Midbrain (tissue), 1 donor: ENCODE measurements around the gene CRB3.
A peak's percentile ranks its signal among the peaks of the same experiment; 100 is the strongest.
"Not testable (repeated sequence)": the region's sequence is repeated elsewhere in the genome, so short reads cannot be mapped to it uniquely, and the experiment has no call there.

Experiments
- DNase-seq: peaks from one replicate; lab custom pipeline; 2025; lab: John Stamatoyannopoulos, UW

Gene CRB3, protein sequence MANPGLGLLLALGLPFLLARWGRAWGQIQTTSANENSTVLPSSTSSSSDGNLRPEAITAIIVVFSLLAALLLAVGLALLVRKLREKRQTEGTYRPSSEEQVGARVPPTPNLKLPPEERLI

DNA sequence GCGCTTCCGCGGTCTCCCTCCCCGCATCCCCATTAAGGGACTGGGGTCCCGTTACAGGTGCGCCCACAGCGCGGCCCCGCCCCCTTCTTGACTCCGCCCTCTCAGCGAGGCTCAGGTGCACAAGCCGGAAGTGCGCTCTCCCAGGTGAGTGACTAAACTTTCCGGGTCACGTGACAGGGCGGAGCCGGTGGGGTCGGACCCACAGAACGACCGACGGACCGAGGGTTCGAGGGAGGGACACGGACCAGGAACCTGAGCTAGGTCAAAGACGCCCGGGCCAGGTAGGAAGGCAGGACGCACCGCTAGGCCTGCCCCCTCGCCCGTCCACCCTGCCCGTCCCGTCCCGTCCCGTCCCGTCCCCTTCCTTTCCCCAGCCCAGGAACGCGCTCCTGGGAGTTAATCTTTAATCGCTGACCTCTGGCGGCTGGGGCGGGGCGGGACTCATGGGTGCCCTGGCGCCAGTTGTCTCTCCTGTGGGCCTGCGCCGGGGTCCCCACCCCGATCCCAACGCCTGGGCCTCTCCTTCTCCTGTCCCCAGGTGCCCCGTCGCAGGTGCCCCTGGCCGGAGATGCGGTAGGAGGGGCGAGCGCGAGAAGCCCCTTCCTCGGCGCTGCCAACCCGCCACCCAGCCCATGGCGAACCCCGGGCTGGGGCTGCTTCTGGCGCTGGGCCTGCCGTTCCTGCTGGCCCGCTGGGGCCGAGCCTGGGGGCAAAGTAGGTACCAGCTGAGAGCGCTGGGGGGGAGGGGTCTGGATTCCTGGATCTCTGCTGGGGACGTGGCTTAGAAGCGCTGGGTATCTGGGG is at the start of gene CRB3:
CRB3 (plus strand) TSS at position 202 of the 804 bp plus-strand sequence; CDS start at position 633, 431 bp downstream.
- DNase-seq = no peak

- DNase-seq = no peak
These were observed 49.1 kb upstream of the CRB3 start for GRCh38 chr19:6414793-6415590.

DNA sequence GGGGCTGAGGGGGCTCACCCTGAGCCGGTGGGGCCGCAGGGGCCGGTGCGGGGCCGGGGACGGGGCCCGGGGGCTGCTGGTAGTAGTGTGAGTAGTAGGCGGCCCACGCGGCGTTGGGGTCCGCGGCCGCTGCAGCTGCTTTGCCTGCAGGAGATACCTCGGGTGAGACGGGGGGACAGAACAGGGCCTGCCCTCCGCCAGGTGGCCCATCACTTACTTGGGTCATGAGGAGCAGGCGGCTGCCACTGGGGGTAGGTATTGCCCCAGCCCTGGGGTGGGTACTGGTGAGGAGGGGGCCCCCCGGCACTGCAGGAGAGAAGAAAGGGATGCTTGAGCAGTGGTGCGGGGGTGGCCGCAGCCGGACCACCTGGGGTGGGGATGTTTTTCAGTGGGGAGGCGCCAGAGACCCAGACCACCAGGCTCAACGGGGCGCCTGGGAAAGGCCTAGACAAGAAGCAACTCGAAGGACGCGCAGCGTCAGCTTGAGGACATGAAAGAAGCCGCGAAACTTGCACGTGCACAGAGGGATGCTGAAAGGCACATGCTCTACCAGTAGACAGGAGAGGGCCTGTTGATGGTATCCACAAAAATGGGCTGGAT is 48.4 kb upstream of the CRB3 start:
- no peak for DNase-seq

- no peak for DNase-seq
These were observed 47.2 kb upstream of the CRB3 start for GRCh38 chr19:6416658-6417405.

DNA sequence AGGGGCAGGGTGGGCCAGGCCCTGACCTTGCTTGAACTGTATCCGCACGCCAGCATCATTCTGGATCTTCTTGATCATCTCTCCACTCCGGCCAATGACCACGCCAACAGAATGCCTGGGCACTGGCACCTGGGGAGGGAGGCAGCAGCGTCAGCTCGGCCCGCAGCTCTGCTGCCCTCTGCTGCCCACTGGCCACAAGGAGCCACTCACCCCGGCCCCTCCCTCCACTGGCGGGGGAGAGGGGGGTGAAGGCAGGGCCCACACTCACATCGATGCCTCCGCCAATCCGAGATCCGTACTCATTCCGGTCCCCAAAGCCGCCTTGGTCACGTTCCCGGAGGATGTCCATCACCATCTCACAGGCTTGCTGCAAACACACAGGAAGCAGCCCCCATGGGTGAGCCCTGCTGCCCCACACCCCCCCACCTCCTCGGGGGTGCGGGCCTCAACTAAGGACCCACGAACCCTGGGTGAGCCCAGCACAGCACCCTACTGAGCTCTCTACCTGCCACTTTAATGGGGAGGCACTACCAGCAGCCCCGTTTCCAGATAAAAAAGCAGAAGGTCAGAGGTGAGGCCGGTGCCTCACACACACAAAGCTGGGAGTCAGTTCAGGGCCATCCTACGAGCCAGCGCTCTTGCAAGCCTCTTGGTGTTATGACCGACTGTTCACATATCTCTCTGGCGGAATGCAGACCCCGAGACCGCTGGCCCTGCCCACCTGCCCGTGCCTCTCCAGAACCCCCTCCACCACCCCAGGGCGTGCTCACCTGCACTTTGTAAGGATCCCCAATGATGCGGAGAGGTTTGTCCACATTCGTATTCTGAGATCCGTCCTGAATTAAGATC is 46.1 kb upstream of the CRB3 start:
- peak; percentile 43 for DNase-seq

- DNase-seq = no peak
These were observed 45.5 kb upstream of the CRB3 start for GRCh38 chr19:6418562-6418932.

DNA sequence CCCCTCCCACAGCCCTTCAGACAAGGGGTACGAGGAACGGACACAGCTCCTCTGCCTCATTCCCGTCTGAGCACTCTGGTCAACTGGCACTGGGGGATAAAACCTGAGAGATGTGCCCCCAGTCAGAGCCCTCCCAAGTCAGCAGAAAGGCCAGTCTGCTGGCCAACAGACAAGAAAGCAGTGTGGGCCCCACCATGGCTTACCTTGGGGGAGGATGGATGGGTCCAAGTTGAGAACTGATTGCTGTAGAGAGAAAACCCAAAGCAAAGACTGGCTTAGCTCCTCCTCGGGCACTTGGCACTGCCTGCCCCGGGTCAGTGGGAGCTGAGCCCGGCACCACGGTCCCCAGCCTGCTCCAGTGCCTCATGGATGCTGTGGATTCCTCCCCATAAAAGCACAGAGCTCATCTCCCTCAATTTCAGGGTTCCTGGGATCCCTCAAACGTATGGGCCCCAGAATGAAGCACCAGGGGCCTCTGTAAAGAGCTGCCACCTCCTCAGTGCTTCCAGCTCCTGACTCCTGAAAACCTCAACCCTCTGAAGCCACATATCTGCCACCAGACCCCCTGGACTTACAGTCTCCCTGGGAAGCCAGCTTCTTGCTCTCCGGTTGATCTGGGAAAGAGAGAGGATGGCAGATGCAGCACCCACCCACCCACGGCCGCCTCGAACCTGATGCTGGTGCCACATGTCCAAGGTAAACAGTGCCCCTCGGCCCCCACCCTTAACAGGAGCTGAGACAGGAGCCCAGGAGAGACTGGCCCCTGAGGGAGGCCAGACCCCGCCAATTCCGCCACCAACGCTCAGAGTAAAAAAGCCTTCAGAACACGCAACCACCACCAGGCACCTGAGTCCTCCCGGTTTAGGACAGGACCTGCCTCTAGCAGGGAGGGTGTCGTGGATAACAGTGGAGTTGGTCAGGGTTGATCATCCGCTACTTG is 42.7 kb upstream of the CRB3 start:
- DNase-seq = no peak

DNA sequence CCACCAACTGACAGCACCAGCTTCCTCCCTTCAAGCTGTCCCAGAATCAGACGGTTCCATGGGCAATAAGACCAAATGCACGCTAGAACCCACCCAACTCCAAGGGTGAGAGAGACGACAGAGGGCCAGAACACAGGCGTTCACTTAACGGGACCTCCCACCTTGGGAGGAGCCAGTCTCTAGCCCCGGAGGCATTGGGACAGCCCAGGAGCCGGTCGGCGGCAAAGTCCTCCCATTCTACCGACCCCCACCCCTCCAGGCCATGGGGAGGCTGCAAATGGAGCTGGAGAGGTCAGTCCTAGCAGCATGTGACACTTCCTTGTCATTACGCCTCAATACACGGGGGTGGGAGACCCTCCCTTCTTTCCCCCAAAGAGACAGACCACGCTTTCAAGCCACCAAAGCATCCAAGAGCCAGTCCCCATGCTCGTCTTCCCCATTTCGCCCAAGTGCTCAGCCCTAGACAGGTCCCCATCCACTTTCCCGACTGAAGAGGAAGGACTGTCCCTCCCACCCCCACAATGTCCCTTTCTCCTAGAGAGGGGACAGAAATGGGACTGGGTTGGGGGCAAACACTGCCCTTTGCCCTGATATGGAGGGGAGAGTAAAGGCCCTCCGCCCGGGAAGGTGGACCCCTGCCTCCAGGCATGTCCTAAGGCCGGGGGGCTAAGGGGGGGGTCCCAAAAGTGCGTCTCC is 40.4 kb upstream of the CRB3 start:
- no peak for DNase-seq

GRCh38 chr19:6424195-6424938 is 39.7 kb upstream of the CRB3 start, which contains the start of gene KHSRP:
Gene KHSRP, minus strand, starts transcription at chr19:6424811. Its CDS starts 110 bp downstream, at chr19:6424701.
- no peak for DNase-seq

DNA sequence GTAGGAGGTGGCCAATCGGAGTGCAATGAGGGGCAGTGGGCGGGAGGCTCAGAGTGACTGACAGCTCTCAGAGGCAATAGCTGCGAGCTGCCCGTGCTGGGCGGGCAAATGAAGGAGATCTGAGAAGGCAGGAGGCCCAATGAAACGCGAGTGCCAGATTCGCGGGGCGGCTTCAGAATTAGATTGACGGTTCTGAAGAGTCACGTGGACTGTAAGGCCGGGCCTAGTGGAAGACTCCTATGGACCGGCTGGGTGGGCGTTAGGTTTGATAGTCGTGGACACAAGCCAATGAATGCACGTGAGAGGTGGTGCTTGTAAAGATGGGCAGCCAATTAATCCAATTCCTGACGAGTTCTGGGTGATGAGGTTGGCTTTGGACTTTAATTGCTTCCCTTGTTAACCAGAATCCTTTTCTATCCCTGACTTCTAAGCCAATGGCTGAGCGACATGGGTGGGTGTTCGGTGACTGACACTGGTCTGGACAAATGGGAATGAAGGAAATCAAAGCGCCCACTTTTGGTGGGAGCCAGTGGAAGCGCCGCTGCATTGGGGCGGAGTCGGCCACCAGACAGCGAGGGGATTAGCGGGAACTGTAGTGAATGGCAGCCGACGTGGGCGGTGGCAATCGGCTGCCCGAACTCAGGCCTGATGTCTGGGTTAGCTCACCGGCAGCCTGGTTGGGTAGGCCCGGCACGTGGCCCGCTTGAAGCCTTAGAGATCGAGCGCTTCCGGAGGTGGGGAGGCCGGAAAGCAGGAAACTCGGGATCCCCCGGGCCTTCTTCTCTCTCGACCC is 38.9 kb upstream of the CRB3 start:
- DNase-seq = peak; percentile 100

- no peak for DNase-seq
These were observed 38.1 kb upstream of the CRB3 start for GRCh38 chr19:6425732-6426620.

DNA sequence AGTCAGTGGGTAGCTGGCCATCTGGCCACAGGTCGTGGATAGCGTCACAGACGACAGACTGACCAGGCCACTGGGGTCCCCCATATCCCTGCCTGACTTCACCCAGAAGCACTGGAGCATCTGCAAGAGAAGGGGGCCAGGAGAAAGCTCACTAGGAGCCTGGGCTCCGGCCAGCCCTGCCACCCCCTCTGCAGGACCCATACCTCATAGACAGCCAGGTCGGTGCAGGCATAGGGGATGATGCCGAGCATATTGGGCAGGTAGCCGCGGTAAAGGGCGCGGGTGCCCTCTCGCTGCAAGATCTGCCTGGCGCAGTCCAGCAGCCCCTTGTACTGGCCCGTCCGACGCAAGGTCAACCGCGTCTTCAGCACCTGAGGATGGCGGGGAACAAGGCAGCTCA is 36.9 kb upstream of the CRB3 start:
- DNase-seq = no peak

GRCh38 chr19:6428692-6429418 is 35.2 kb upstream of the CRB3 start:
- not testable (repeated sequence) for DNase-seq

GRCh38 chr19:6429419-6430221 is 34.5 kb upstream of the CRB3 start:
- DNase-seq = no peak

- no peak for DNase-seq
These were observed 32.2 kb upstream of the CRB3 start for GRCh38 chr19:6431891-6432290.
